AG04450 (cell line): ENCODE measurements around the gene BMP2. TPM values are rescaled to one million over a fixed set of nuclear protein-coding genes. Genes with fewer than 3 reads are reported as not detected.

Experiments used
- CTCF ChIA-PET: fragments of 300-600, 350-600 bp; formaldehyde crosslinking; extraction: SDS; loops from one replicate; lab custom pipeline; 2022; ENCODE audit warnings: antibody characterized with exemption, inconsistent platforms; lab: Charles Lee
- POLR2A ChIA-PET: fragments of 350-600 bp; formaldehyde crosslinking; extraction: SDS; loops from one replicate; lab custom pipeline; 2021; ENCODE audit warnings: antibody characterized with exemption, inconsistent platforms; lab: Yijun Ruan, JAX
- DNase-seq: peaks from one replicate; pipeline ENCODE4 v3.0.0-alpha.2; 2011; ENCODE audit warnings: low read depth, low spot score
- H3K27ac ChIP-seq: one replicate; pipeline ENCODE4 v1.5.1; 2012; ENCODE audit warnings: low read depth, low read length, control low read depth
- H3K27me3 ChIP-seq: one replicate; pipeline ENCODE4 v1.6.0; 2012; ENCODE audit warnings: low read length; ENCODE audit not compliant: control insufficient read depth, insufficient read depth
- H3K4me3 ChIP-seq: 2 replicates; pipeline ENCODE4 v1.5.1; 2011; ENCODE audit warnings: mild to moderate bottlenecking, low read depth, low read length, control low read depth
- H3K9me3 ChIP-seq: 2 replicates; pipeline ENCODE4 v1.5.1; 2012; ENCODE audit warnings: low read length; ENCODE audit not compliant: control insufficient read depth, insufficient read depth
- CTCF ChIP-seq: IDR thresholded peaks from 2 replicates; pipeline ENCODE4 v1.5.1; 2011; ENCODE audit warnings: low read depth, low read length, control low read depth, inconsistent platforms
- polyA minus RNA-seq: library from RNA; depleted of rRNA, polyadenylated mRNA; stranded (reverse); fragments of >200 nt; gene quantifications from 2 replicates; pipeline ENCODE4 v1.2.3, GENCODE V29; 2011; rRNA and poly(A)+ RNA removed
- polyA plus RNA-seq: library from polyadenylated mRNA; depleted of rRNA; stranded (reverse); fragments of >200 nt; gene quantifications from 2 replicates; pipeline ENCODE4 v1.2.3, GENCODE V29; 2011; rRNA removed

BMP2 gene
- polyA plus RNA-seq, result 1.6 and 1.8 TPM in 2 replicates
- 1.4 and 1.7 TPM in 2 replicates for polyA minus RNA-seq

GRCh38 chr20:6767536-6768227 is at the start of gene BMP2:
BMP2 (plus strand) TSS chr20:6767686; CDS start chr20:6770127, 2,441 bp downstream.
- POLR2A ChIA-PET, result interaction anchor here (0.5 to 1.1 kb wide), 2 partner anchors 59 to 1015 kb away, joined by 3 read pairs; no protein-coding TSS in a partner anchor
- Histone ChIP-seq H3K9me3 (no peaks in the 10 kb centered on the region; the same call in 1 of the 2 replicates), H3K4me3 (peak within 1 kb of the TSS; percentile 64), H3K27me3 (peaks cover 22% of the 10 kb centered on the region), H3K27ac (no peak within 1 kb of the TSS)
- CTCF ChIA-PET, result interaction anchor here (0.6 to 2.3 kb wide), 3 partner anchors 10 to 664 kb away, joined by 3 to 13 read pairs (median 5); no protein-coding TSS in a partner anchor
- no peak for TF ChIP-seq CTCF
- no peak for DNase-seq

GRCh38 chr20:6718662-6719368 is 48.7 kb upstream of the BMP2 start:
- H3K9me3 ChIP-seq, result no peaks in the 10 kb centered on the region
- no peak overlapping the region for H3K27ac ChIP-seq
- POLR2A ChIA-PET, result no interaction called here
- DNase-seq, result no peak
- no peak for TF ChIP-seq CTCF
- no peak overlapping the region for H3K4me3 ChIP-seq
- CTCF ChIA-PET, result interaction anchor here (0.6 to 1.1 kb wide), 2 partner anchors 11 to 454 kb away, joined by 3 to 4 read pairs; no protein-coding TSS in a partner anchor
- no peaks in the 10 kb centered on the region for H3K27me3 ChIP-seq

- ChIA-PET CTCF (no interaction called here), POLR2A (no interaction called here)
- no peak overlapping the region for H3K4me3 ChIP-seq
- H3K27me3 ChIP-seq, result no peaks in the 10 kb centered on the region
- H3K27ac ChIP-seq, result no peak overlapping the region
- no peak for TF ChIP-seq CTCF
- no peaks in the 10 kb centered on the region for H3K9me3 ChIP-seq
- DNase-seq, result no peak
Observed at GRCh38 chr20:6719369-6719721, 48.1 kb upstream of the BMP2 start.

- H3K27me3 ChIP-seq, result peaks cover 2% of the 10 kb centered on the region
- no peak overlapping the region for H3K27ac ChIP-seq
- no peak overlapping the region for H3K4me3 ChIP-seq
- ChIA-PET CTCF (no interaction called here), POLR2A (no interaction called here)
- no peak for DNase-seq
- no peak for TF ChIP-seq CTCF
- H3K9me3 ChIP-seq, result no peaks in the 10 kb centered on the region
Observed at GRCh38 chr20:6726761-6727160, 40.7 kb upstream of the BMP2 start.
